H9 (cell line): ENCODE results near the gene MTA3. TPM values are rescaled to one million over a fixed set of nuclear protein-coding genes. Genes with fewer than 3 reads are reported as not detected.

Source experiments
- DNase-seq: peaks from one replicate; pipeline ENCODE4 v3.0.0-alpha.2; 2017
- H2AFZ ChIP-seq: one replicate; pipeline ENCODE4 v1.6.1; 2013; ENCODE audit warnings: mild to moderate bottlenecking, low read length, control low read depth, moderate library complexity
- H2AK5ac ChIP-seq: 2 replicates; pipeline ENCODE4 v1.6.1; 2013; ENCODE audit warnings: low read length, control low read depth, mixed read lengths; ENCODE audit not compliant: insufficient read length
- H2BK120ac ChIP-seq: one replicate; pipeline ENCODE4 v1.6.1; 2013; ENCODE audit warnings: low read depth, mild to moderate bottlenecking, low read length, control low read depth, inconsistent platforms; ENCODE audit not compliant: poor library complexity, severe bottlenecking
- H2BK12ac ChIP-seq: 2 replicates; pipeline ENCODE4 v1.6.1; 2013; ENCODE audit warnings: low read length, control low read depth, mixed read lengths, low read depth; ENCODE audit not compliant: insufficient read length
- H2BK15ac ChIP-seq: 2 replicates; pipeline ENCODE4 v1.6.1; 2013; ENCODE audit warnings: low read depth, low read length, control low read depth
- H2BK20ac ChIP-seq: one replicate; pipeline ENCODE4 v1.6.1; 2013; ENCODE audit warnings: low read depth, mild to moderate bottlenecking, low read length, control low read depth, inconsistent platforms; ENCODE audit not compliant: poor library complexity, severe bottlenecking
- H2BK5ac ChIP-seq: 2 replicates; pipeline ENCODE4 v1.6.1; 2013; ENCODE audit warnings: low read length, control low read depth, mixed read lengths; ENCODE audit not compliant: insufficient read length
- H3K14ac ChIP-seq: 2 replicates; pipeline ENCODE4 v1.6.1; 2013; ENCODE audit warnings: low read length, control low read depth; ENCODE audit not compliant: insufficient read depth
- H3K18ac ChIP-seq: 2 replicates; pipeline ENCODE4 v1.6.1; 2013; ENCODE audit warnings: low read depth, mild to moderate bottlenecking, mixed read lengths, low read length, control low read depth; ENCODE audit not compliant: insufficient read length
- H3K23ac ChIP-seq: 2 replicates; pipeline ENCODE4 v1.6.1; 2013; ENCODE audit warnings: low read length, control low read depth, mixed read lengths, low read depth; ENCODE audit not compliant: insufficient read length
- H3K23me2 ChIP-seq: 2 replicates; pipeline ENCODE4 v1.6.1; 2013; ENCODE audit warnings: low read depth, mild to moderate bottlenecking, mixed read lengths, low read length, control low read depth; ENCODE audit not compliant: insufficient read length, poor library complexity, severe bottlenecking
- H3K27ac ChIP-seq: 2 replicates; pipeline ENCODE4 v1.5.1; 2013; ENCODE audit warnings: low read length, control low read depth, mixed read lengths, low read depth; ENCODE audit not compliant: insufficient read length
- H3K27me3 ChIP-seq: 2 replicates; pipeline ENCODE4 v1.6.1; 2013; ENCODE audit warnings: low read length, control low read depth, inconsistent platforms; ENCODE audit not compliant: insufficient read depth
- H3K4ac ChIP-seq: 2 replicates; pipeline ENCODE4 v1.6.1; 2013; ENCODE audit warnings: low read depth, mild to moderate bottlenecking, control low read depth, inconsistent platforms, low read length, moderate library complexity
- H3K4me1 ChIP-seq: 2 replicates; pipeline ENCODE4 v1.6.1; 2013; ENCODE audit warnings: low read length, control low read depth, inconsistent platforms; ENCODE audit not compliant: insufficient read depth
- H3K4me2 ChIP-seq: 2 replicates; pipeline ENCODE4 v1.6.1; 2013; ENCODE audit warnings: low read length, control low read depth, mixed read lengths; ENCODE audit not compliant: insufficient read length, insufficient read depth
- H3K56ac ChIP-seq: 2 replicates; pipeline ENCODE4 v1.6.1; 2013; ENCODE audit warnings: low read depth, mild to moderate bottlenecking, mixed read lengths, low read length, control low read depth; ENCODE audit not compliant: insufficient read length
- H3K79me1 ChIP-seq: 2 replicates; pipeline ENCODE4 v1.6.1; 2013; ENCODE audit warnings: low read depth, mild to moderate bottlenecking, moderate library complexity, low read length, control low read depth, inconsistent platforms; ENCODE audit not compliant: insufficient read depth, poor library complexity, severe bottlenecking
- H3K79me2 ChIP-seq: 2 replicates; pipeline ENCODE4 v1.6.1; 2013; ENCODE audit warnings: low read length, control low read depth, inconsistent platforms; ENCODE audit not compliant: insufficient read depth
- H3K9ac ChIP-seq: 2 replicates; pipeline ENCODE4 v1.6.1; 2013; ENCODE audit warnings: low read length, control low read depth, mixed read lengths; ENCODE audit not compliant: insufficient read length; ENCODE audit errors: extremely low read depth
- H3K9me3 ChIP-seq: one replicate; pipeline ENCODE4 v1.6.1; 2013; ENCODE audit warnings: low read depth, low read length, inconsistent platforms; ENCODE audit not compliant: control insufficient read depth
- H3T11ph ChIP-seq: one replicate; pipeline ENCODE4 v1.6.1; 2013; ENCODE audit warnings: mild to moderate bottlenecking, low read length, control low read depth, inconsistent platforms
- H4K20me1 ChIP-seq: one replicate; pipeline ENCODE4 v1.6.1; 2013; ENCODE audit not compliant: control insufficient read depth, insufficient read length, insufficient read depth
- H4K5ac ChIP-seq: 2 replicates; pipeline ENCODE4 v1.6.1; 2013; ENCODE audit warnings: low read depth, mild to moderate bottlenecking, mixed read lengths, low read length, control low read depth; ENCODE audit not compliant: insufficient read length
- H4K8ac ChIP-seq: replicated peaks from 2 replicates; pipeline ENCODE4 v1.6.1; 2013; ENCODE audit warnings: low read length, control low read depth, mixed read lengths, low read depth; ENCODE audit not compliant: insufficient read length
- H4K91ac ChIP-seq: 2 replicates; pipeline ENCODE4 v1.6.1; 2013; ENCODE audit warnings: low read depth, mild to moderate bottlenecking, moderate library complexity, mixed read lengths, low read length, control low read depth; ENCODE audit not compliant: insufficient read length
- H3K27ac Mint-ChIP-seq, 3 experiments: 2 replicates in 2 of 3; 3 replicates in 1 of 3; pipeline ENCODE4 v1.8.0; 2020 to 2021; ENCODE audit warnings: mixed read lengths in 3 of 3, mild to moderate bottlenecking in 1 of 3, moderate library complexity in 1 of 3
- H3K27me3 Mint-ChIP-seq: 2 replicates; pipeline ENCODE4 v1.8.0; 2021; ENCODE audit warnings: low read depth, mild to moderate bottlenecking, moderate library complexity, mixed read lengths
- H3K36me3 Mint-ChIP-seq, 3 experiments: 2 replicates in 2 of 3; 3 replicates in 1 of 3; pipeline ENCODE4 v1.8.0; 2020 to 2021; ENCODE audit warnings: low read depth in 3 of 3, mixed read lengths in 3 of 3; ENCODE audit not compliant: insufficient read depth in 1 of 3
- H3K4me1 Mint-ChIP-seq, 2 experiments: 2 replicates each; pipeline ENCODE4 v1.8.0; 2020; ENCODE audit warnings: mixed read lengths in 2 of 2
- H3K4me3 Mint-ChIP-seq, 2 experiments: 2 replicates in 1 of 2; 3 replicates in 1 of 2; pipeline ENCODE4 v1.8.0; 2020 to 2021; ENCODE audit warnings: mild to moderate bottlenecking in 2 of 2, mixed read lengths in 2 of 2, moderate library complexity in 1 of 2
- H3K9me3 Mint-ChIP-seq, 2 experiments: 2 replicates in 1 of 2; 3 replicates in 1 of 2; pipeline ENCODE4 v1.8.0; 2020; ENCODE audit warnings: mild to moderate bottlenecking in 2 of 2, mixed read lengths in 2 of 2, moderate library complexity in 1 of 2
- CTCF ChIP-seq: fragments of 200-600 bp; sonication (generic); conservative IDR thresholded peaks from 3 replicates; pipeline ENCODE4 v1.8.0; 2021; ENCODE audit warnings: antibody characterized with exemption, mild to moderate bottlenecking
- WGBS: extraction: QIAGEN DNeasy Blood & Tissue Kit; methylation state at CpG from one replicate; pipeline ENCODE4 v1.1.7; 2013; ENCODE audit warnings: missing lambda C conversion rate, low lambda C conversion rate, mixed read lengths; ENCODE audit not compliant: insufficient read length; ENCODE audit errors: extremely low coverage; 5-methylcytosine and 5-hydroxymethylcytosine counted together
- total RNA-seq: library from RNA; stranded (reverse); gene quantifications from 2 replicates; pipeline ENCODE4 v1.2.1, GENCODE V29; 2021

The MTA3 gene
- total RNA-seq, 1 experiment from 2014 or later: 253 TPM

- no peak overlapping the region for H2AK5ac ChIP-seq
- Mint-ChIP-seq H3K27me3 (no peaks in the 10 kb centered on the region; the same call in 1 of the 2 replicates), H3K4me3 (no peak overlapping the region), H3K27ac (peak overlapping the region in 1 of 3 experiments; percentile 79; a peak in 2 of 7 replicates), H3K4me1 (peaks cover 13 to 14% of the 10 kb centered on the region in 2 experiments), H3K36me3 (peaks cover 7 to 12% (median 10%) of the 10 kb centered on the region in 3 experiments), H3K9me3 (peaks cover 6 to 10% of the 10 kb centered on the region in 2 experiments; a peak in 4 of 5 replicates)
- H4K8ac ChIP-seq: no peak overlapping the region
- H3K9ac ChIP-seq: no peak overlapping the region
- no CpG with 5 or more reads among the region's 2 CpGs for WGBS
- H3K4me1 ChIP-seq: peaks cover 6% of the 10 kb centered on the region; the same call in 1 of the 2 replicates
- no peak overlapping the region for H3K27ac ChIP-seq
- TF ChIP-seq CTCF: no peak
- no peaks in the 10 kb centered on the region for H3K9me3 ChIP-seq
- H3T11ph ChIP-seq: no peak overlapping the region
- no peaks in the 10 kb centered on the region for H3K79me1 ChIP-seq
- H4K20me1 ChIP-seq: no peaks in the 10 kb centered on the region
- H3K79me2 ChIP-seq: no peaks in the 10 kb centered on the region
- no peak overlapping the region for H3K4ac ChIP-seq
- H2BK5ac ChIP-seq: no peak overlapping the region
- H3K56ac ChIP-seq: no peak overlapping the region
- H3K23ac ChIP-seq: no peak overlapping the region
- no peak overlapping the region for H3K18ac ChIP-seq
- no peak overlapping the region for H2BK120ac ChIP-seq
- H2BK20ac ChIP-seq: no peak overlapping the region
- H3K27me3 ChIP-seq: no peaks in the 10 kb centered on the region
- H2BK12ac ChIP-seq: no peak overlapping the region
- H2BK15ac ChIP-seq: no peak overlapping the region
- H4K5ac ChIP-seq: no peak overlapping the region
- no peak overlapping the region for H3K14ac ChIP-seq
- DNase-seq: no peak
- H3K23me2 ChIP-seq: no peaks in the 10 kb centered on the region
- no peak overlapping the region for H2AFZ ChIP-seq
- no peak overlapping the region for H3K4me2 ChIP-seq
- H4K91ac ChIP-seq: no peak overlapping the region
Observed at GRCh38 chr2:42724886-42725285, 156.5 kb downstream of the MTA3 start.
